Heart left ventricle (tissue), 13 donors: ENCODE data around the gene OR52I1.

Experiments used
- POLR2A ChIP-seq, 2 donors: fragments of 450-650 bp; IDR thresholded peaks; one replicate each; pipeline ENCODE4 v1.6.1; 2017; ENCODE audit warnings: antibody characterized with exemption in 2 of 2, mild to moderate bottlenecking in 2 of 2, moderate library complexity in 2 of 2
- TF ChIP-seq, protein P1 (sequence below), 12 donors: fragments of 200-600 bp; sonication (generic) in 4 of 12; IDR thresholded peaks; one replicate each; pipeline versions ENCODE4 v1.5.0 to v1.8.0; 2018 to 2022; ENCODE audit warnings: antibody characterized with exemption in 12 of 12, mild to moderate bottlenecking in 5 of 12
- donor health status: ischemic (EF 13 %, LVEDD 7.1; RV severe dilation, severe dysfunction).
- donor health status: DM: no; HTN: yes; CAD: no.
- donor health status: DM: no; HTN: no; CAD: no.
- donor health status: ischemic (EF 25% LVEDD 6.9; RV normal size, moderate dysfunction).
- donor health status: ischemic (EF 25% LVEDD 5.7; RV mildly dilated, moderate dysfunction).
- donor health status: ischemic (EF 35%, LVEDD 5.7; RV mildly dilated, moderate dysfunction).
- donor health status: nonischemic (EF 11% LVEDD 7.7; RV severe dilation, severe dysfunction).
- donor health status: DM: yes; HTN: yes; CAD: no.
- donor health status: PGD.
- donor health status: ischemic (EF 29% LVEDD 5.4; RV normal size, mild dysfunction).
- donor health status: nonischemic (EF 23%, LVEDD 6.1; RV moderate dilation, normal function).

GRCh38 chr11:4589017-4589416 is 4.8 kb upstream of the OR52I1 start:
- TF ChIP-seq, protein P1, sequence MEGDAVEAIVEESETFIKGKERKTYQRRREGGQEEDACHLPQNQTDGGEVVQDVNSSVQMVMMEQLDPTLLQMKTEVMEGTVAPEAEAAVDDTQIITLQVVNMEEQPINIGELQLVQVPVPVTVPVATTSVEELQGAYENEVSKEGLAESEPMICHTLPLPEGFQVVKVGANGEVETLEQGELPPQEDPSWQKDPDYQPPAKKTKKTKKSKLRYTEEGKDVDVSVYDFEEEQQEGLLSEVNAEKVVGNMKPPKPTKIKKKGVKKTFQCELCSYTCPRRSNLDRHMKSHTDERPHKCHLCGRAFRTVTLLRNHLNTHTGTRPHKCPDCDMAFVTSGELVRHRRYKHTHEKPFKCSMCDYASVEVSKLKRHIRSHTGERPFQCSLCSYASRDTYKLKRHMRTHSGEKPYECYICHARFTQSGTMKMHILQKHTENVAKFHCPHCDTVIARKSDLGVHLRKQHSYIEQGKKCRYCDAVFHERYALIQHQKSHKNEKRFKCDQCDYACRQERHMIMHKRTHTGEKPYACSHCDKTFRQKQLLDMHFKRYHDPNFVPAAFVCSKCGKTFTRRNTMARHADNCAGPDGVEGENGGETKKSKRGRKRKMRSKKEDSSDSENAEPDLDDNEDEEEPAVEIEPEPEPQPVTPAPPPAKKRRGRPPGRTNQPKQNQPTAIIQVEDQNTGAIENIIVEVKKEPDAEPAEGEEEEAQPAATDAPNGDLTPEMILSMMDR (IDR thresholded peaks at IDR 0.05) = no peak
- TF ChIP-seq POLR2A (IDR thresholded peaks at IDR 0.05) = no peak
